ENCODE data around the gene B3GNT9.

DNA sequence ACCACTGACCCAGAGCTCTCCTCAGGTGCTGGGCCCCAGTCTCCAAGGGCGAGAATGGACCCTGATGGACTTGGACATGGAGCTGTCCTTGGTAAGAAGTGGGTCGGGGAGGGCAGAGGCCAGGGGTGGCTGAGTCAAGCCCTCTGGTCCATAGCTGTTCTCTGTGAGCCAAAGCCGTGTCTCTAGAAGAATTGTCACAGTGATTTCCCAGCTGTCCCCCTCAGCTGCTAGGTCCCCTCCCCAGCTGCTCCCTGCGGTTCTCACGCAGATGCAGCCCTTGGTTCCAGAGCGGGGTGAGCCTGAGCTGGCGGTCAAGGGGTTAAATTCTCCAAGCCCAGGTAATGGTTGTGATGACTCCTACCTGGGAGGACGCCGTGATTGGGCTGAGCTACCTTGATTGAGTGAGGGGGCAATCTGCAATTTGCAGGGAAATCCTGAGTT, 18.2 kb upstream of the B3GNT9 start:
- TF ChIP-seq EZH2 (IDR thresholded peaks at IDR 0.05) = no peak
- TF ChIP-seq, protein P1, sequence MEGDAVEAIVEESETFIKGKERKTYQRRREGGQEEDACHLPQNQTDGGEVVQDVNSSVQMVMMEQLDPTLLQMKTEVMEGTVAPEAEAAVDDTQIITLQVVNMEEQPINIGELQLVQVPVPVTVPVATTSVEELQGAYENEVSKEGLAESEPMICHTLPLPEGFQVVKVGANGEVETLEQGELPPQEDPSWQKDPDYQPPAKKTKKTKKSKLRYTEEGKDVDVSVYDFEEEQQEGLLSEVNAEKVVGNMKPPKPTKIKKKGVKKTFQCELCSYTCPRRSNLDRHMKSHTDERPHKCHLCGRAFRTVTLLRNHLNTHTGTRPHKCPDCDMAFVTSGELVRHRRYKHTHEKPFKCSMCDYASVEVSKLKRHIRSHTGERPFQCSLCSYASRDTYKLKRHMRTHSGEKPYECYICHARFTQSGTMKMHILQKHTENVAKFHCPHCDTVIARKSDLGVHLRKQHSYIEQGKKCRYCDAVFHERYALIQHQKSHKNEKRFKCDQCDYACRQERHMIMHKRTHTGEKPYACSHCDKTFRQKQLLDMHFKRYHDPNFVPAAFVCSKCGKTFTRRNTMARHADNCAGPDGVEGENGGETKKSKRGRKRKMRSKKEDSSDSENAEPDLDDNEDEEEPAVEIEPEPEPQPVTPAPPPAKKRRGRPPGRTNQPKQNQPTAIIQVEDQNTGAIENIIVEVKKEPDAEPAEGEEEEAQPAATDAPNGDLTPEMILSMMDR (IDR thresholded peaks at IDR 0.05 in 2 of 3, conservative IDR thresholded peaks at IDR 0.05 in 1 of 3; ENCODE audit: borderline replicate concordance in 1 of 3, insufficient read depth in 1 of 3, low read depth in 2 of 3, low read length in 2 of 3) = no peak

Measured in HCT116 (cell line).